Progenitor cell of endocrine pancreas (in vitro differentiated cells): ENCODE measurements around the gene TMPRSS6. TPM values are rescaled to one million over a fixed set of nuclear protein-coding genes. Genes with fewer than 3 reads are reported as not detected.

ENCODE experiments used
- DNase-seq: peaks from one replicate; pipeline ENCODE4 v3.0.0; 2021; ENCODE audit warnings: low spot score; ENCODE audit not compliant: unreplicated experiment
- H3K27ac Mint-ChIP-seq: 2 replicates; pipeline ENCODE4 v1.8.0; 2021; ENCODE audit warnings: mild to moderate bottlenecking, moderate library complexity, mixed read lengths
- H3K27me3 Mint-ChIP-seq: 2 replicates; pipeline ENCODE4 v1.8.0; 2021; ENCODE audit warnings: mixed read lengths
- H3K36me3 Mint-ChIP-seq: 2 replicates; pipeline ENCODE4 v1.8.0; 2022; ENCODE audit warnings: mixed read lengths; ENCODE audit not compliant: insufficient read depth
- H3K4me1 Mint-ChIP-seq: 2 replicates; pipeline ENCODE4 v1.8.0; 2021; ENCODE audit warnings: low read depth, mixed read lengths
- H3K4me3 Mint-ChIP-seq: 2 replicates; pipeline ENCODE4 v1.8.0; 2021; ENCODE audit warnings: low read depth, mild to moderate bottlenecking, moderate library complexity, mixed read lengths
- H3K9me3 Mint-ChIP-seq: 2 replicates; pipeline ENCODE4 v1.8.0; 2021; ENCODE audit warnings: low read depth, mixed read lengths
- total RNA-seq: library from RNA; stranded (reverse); gene quantifications from 2 replicates; pipeline ENCODE4 v1.2.1, GENCODE V29; 2021
- TF ChIP-seq, protein P1 (sequence below): fragments of 200-600 bp; sonication (generic); IDR thresholded peaks from one replicate; pipeline ENCODE4 v1.5.0; 2021; ENCODE audit warnings: antibody characterized with exemption, mild to moderate bottlenecking; ENCODE audit not compliant: unreplicated experiment

Gene TMPRSS6
- total RNA-seq, 1 donor from 2014 or later, result 12.6 TPM

DNA sequence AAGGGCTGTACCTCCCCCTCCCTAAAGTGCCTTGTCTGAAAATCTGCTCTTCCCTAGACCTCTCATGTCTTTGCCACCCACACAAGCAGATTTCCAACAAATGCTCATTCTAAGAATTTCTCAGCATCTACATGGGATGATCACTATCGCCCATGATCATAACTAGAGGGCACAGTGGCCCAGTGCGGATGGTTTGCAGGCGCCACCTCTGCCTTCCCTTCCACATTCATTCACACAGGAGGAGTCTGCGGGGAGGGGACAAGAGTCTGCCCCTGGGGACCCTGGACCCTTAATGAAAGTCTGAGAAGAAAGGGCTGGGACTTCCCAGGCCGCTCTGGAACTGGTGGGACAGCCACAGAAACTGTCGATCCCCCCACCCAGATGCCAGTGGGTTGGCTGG is 29.1 kb downstream of the TMPRSS6 start:
- H3K4me1 Mint-ChIP-seq, result peaks cover 2% of the 10 kb centered on the region
- peaks cover 2% of the 10 kb centered on the region for H3K36me3 Mint-ChIP-seq
- peaks cover 50% of the 10 kb centered on the region for H3K27me3 Mint-ChIP-seq
- H3K9me3 Mint-ChIP-seq, result no peaks in the 10 kb centered on the region
- no peak overlapping the region for H3K4me3 Mint-ChIP-seq
- H3K27ac Mint-ChIP-seq, result no peak overlapping the region
- TF ChIP-seq, protein P1, sequence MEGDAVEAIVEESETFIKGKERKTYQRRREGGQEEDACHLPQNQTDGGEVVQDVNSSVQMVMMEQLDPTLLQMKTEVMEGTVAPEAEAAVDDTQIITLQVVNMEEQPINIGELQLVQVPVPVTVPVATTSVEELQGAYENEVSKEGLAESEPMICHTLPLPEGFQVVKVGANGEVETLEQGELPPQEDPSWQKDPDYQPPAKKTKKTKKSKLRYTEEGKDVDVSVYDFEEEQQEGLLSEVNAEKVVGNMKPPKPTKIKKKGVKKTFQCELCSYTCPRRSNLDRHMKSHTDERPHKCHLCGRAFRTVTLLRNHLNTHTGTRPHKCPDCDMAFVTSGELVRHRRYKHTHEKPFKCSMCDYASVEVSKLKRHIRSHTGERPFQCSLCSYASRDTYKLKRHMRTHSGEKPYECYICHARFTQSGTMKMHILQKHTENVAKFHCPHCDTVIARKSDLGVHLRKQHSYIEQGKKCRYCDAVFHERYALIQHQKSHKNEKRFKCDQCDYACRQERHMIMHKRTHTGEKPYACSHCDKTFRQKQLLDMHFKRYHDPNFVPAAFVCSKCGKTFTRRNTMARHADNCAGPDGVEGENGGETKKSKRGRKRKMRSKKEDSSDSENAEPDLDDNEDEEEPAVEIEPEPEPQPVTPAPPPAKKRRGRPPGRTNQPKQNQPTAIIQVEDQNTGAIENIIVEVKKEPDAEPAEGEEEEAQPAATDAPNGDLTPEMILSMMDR, result no peak
- no peak for DNase-seq

DNA sequence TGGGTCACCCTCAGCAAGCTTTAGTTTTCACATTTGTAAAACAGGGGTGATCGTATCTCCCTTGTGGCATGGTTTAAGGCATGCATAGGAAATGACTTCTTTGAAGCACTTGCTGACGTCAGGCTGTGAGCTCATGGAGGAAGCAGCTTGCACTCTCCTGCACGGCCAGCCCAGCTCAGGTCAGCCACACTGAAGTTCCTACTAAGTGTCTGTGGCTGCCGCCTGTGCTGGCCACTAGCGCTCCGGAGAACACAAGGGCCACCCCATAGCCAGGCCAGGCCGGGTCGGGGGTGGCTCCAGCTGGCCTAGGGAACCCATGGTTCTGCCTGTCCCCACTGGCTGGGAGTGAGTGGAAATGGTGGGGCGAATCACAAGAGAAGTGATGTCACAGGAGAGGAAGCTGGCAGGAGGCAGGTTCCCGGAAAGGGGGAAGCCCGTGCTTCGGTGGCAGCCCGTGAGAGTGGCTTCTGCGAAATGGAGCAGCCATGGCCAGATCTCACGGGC is 29.8 kb downstream of the TMPRSS6 start:
- Mint-ChIP-seq H3K9me3 (no peaks in the 10 kb centered on the region), H3K36me3 (peaks cover 2% of the 10 kb centered on the region), H3K27me3 (peaks cover 57% of the 10 kb centered on the region), H3K4me3 (no peak overlapping the region), H3K4me1 (peaks cover 2% of the 10 kb centered on the region), H3K27ac (peak overlapping the region; percentile 69)
- TF ChIP-seq, protein P1, result no peak
- no peak for DNase-seq

DNA sequence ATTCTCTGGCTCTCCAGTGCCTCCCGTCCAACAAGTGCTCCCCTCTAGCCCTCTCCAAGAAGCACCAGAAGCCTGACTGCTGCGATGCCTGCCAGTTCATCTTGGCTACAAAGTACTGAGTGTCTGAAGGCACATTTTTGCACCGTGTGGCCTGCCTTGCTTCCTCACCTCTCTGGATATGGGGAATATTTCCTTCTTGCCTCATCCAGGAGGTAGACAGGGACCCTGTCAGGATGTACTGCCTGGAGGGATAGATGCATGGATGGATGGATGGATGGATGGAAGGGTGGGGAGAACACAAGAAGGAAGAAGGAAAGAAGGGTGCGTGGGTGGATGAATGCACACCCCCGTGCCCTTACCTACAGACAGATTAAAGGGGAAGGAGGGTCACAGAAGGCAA is 30.4 kb downstream of the TMPRSS6 start:
- peaks cover 2% of the 10 kb centered on the region for H3K36me3 Mint-ChIP-seq
- TF ChIP-seq, protein P1, result no peak
- H3K4me1 Mint-ChIP-seq, result peaks cover 2% of the 10 kb centered on the region
- H3K27me3 Mint-ChIP-seq, result peaks cover 63% of the 10 kb centered on the region
- H3K27ac Mint-ChIP-seq, result no peak overlapping the region
- no peaks in the 10 kb centered on the region for H3K9me3 Mint-ChIP-seq
- no peak for DNase-seq
- H3K4me3 Mint-ChIP-seq, result no peak overlapping the region

DNA sequence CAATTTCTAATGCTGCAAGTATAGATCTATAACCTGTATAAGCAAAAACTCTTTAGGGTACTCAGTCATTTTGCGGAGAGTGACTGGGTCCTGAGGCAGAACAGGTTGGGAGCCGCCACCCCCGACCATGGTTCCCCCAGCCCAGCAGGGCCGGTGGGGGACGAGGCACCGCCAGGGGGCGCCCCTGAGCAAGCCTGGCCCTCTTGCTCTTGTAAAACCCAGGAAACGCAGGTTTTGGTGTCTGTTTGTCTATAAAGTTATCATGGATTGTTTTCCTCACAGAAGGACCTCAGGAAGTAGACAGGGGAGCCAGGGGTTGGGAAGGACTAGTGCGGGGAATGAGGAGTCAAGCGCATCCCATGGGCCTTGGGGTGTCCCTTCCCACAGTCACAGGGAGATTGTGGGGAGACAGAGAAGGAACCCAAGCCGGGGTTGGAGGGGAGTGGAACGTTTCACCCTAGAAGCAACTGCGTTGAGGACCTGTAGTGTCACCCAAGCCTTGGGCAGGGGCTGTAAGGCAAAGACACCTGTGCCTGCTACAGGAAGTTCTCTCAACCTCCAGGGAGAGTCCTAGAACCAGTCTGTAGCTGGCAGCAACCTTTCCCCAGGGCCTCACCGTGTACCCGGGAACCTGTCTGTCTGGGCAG is 31.6 kb downstream of the TMPRSS6 start:
- H3K4me3 Mint-ChIP-seq, result no peak overlapping the region
- H3K27me3 Mint-ChIP-seq, result peaks cover 55% of the 10 kb centered on the region
- H3K36me3 Mint-ChIP-seq, result no peaks in the 10 kb centered on the region
- DNase-seq, result peak; percentile 72
- TF ChIP-seq, protein P1, result peak; percentile 96
- H3K9me3 Mint-ChIP-seq, result no peaks in the 10 kb centered on the region
- H3K27ac Mint-ChIP-seq, result no peak overlapping the region
- peaks cover 2% of the 10 kb centered on the region for H3K4me1 Mint-ChIP-seq

DNA sequence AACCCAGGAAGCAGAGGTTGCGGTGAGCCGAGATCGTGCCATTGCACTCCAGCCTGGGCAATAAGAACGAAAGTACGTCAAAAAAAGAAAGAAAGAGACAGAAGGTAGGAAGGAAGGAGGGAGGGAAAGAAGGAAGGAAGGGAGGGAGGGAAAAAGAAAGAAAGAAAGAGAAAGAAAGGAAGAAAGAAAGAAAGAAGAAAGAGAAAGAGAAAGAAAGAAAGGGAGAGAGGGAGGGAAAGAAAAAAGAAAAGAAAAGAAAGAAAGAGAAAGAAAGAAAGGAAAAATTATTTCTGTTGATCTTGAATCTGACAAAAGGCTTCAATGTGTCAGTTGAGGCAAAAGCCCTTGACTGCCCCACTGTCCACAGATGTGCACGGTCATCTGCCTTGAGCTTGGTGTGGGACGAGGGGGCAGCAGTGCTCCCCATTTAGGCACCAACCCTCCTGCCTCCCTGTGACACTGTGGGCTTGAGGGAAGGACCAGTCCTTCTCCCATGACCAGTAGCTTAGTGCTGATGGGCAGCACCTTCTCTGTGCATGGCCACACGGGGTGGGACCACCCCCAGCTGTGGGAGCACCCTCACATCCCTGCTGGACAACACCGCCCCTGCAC is 33.6 kb downstream of the TMPRSS6 start:
- Mint-ChIP-seq H3K4me1 (peaks cover 2% of the 10 kb centered on the region), H3K9me3 (no peaks in the 10 kb centered on the region), H3K27ac (no peak overlapping the region), H3K4me3 (no peak overlapping the region), H3K27me3 (peaks cover 46% of the 10 kb centered on the region), H3K36me3 (no peaks in the 10 kb centered on the region)
- TF ChIP-seq, protein P1, result no peak
- DNase-seq, result no peak
